Gastroesophageal sphincter (tissue), 3 donors: ENCODE data around the gene RPTOR.
"Not testable (repeated sequence)": the region's sequence is repeated elsewhere in the genome, so short reads cannot be mapped to it uniquely, and the experiment has no call there.

Source experiments
- POLR2A ChIP-seq, 2 donors: fragments of 450-650 bp; IDR thresholded peaks; one replicate each; pipeline ENCODE4 v1.6.1; 2017; ENCODE audit warnings: antibody characterized with exemption in 2 of 2, mild to moderate bottlenecking in 2 of 2, moderate library complexity in 1 of 2
- POLR2AphosphoS5 ChIP-seq: sonication (generic); formaldehyde crosslinking; IDR thresholded peaks from one replicate; pipeline ENCODE4 v1.6.1; 2017; ENCODE audit warnings: antibody characterized with exemption
- TF ChIP-seq, protein P1 (sequence below), 4 experiments: fragments of 200-600 bp in 2 of 4; fragments of 450-650 bp in 2 of 4; sonication (generic) in 1 of 4; IDR thresholded peaks; one replicate each; pipeline ENCODE4 v1.5.1; 2017 to 2019; ENCODE audit warnings: antibody characterized with exemption in 4 of 4, mild to moderate bottlenecking in 2 of 4, moderate library complexity in 2 of 4

- TF ChIP-seq POLR2A (IDR thresholded peaks at IDR 0.05); POLR2AphosphoS5: not testable (repeated sequence)
- TF ChIP-seq, protein P1, sequence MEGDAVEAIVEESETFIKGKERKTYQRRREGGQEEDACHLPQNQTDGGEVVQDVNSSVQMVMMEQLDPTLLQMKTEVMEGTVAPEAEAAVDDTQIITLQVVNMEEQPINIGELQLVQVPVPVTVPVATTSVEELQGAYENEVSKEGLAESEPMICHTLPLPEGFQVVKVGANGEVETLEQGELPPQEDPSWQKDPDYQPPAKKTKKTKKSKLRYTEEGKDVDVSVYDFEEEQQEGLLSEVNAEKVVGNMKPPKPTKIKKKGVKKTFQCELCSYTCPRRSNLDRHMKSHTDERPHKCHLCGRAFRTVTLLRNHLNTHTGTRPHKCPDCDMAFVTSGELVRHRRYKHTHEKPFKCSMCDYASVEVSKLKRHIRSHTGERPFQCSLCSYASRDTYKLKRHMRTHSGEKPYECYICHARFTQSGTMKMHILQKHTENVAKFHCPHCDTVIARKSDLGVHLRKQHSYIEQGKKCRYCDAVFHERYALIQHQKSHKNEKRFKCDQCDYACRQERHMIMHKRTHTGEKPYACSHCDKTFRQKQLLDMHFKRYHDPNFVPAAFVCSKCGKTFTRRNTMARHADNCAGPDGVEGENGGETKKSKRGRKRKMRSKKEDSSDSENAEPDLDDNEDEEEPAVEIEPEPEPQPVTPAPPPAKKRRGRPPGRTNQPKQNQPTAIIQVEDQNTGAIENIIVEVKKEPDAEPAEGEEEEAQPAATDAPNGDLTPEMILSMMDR (IDR thresholded peaks at IDR 0.05) = not testable (repeated sequence)
Observed at GRCh38 chr17:80743973-80744372, 199.3 kb downstream of the RPTOR start.
